Ramos (cell line): ENCODE results near the gene CHRM4.
"Not testable (repeated sequence)": the region's sequence is repeated elsewhere in the genome, so short reads cannot be mapped to it uniquely, and the experiment has no call there.

Source experiments
- in situ Hi-C: fragments of 300-500 bp; cut with MboI; formaldehyde crosslinking; loops from one replicate; pipeline ENCODE4 v1.14.3; 2022; ENCODE audit warnings: low sequenced_read_pairs; ENCODE audit not compliant: unreplicated experiment

The CHRM4 gene

GRCh38 chr11:46372501-46372900, 19.1 kb downstream of the CHRM4 start:
- in situ Hi-C loops, result not testable (repeated sequence)

DNA sequence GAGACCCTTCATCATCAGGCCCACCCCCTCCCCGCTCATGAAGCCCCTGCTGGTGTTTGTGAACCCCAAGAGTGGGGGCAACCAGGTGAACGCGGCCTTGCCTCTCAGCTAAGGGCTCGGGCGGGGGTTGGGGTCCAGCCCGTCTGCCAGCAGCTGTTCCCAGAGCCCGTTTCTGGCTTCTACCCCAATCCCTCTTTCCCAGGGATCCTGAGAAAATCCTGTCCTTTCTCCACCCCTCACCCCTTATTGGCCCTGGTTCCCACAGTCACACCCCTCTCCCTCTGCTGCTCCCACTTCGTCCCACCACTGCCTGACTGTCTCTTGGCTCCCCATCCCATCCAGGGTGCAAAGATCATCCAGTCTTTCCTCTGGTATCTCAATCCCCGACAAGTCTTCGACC, 19.5 kb downstream of the CHRM4 start:
- in situ Hi-C loops, result no loop called here

GRCh38 chr11:46371262-46371661, 20.3 kb downstream of the CHRM4 start:
- in situ Hi-C loops, result not testable (repeated sequence)

DNA sequence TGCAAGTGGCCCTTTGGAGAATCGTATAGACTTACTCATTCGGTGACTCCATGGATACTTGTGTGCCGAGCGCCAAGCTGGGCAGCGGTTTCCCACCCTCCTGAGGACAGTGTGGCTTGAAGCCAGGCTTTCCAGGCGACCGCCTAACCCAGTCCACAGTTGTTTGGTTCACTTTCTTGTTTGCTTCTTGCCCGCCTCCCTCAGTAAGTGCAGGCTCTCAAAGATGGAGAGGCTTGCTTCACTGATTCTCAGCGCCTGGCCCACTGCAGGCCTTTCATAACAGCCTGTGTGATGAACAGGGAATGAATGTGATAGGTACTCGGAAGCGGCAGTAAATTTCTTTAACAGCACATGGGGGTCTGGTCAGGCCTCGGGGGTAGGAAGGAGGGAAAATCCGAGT, 21.3 kb downstream of the CHRM4 start:
- in situ Hi-C loops, result no loop called here

DNA sequence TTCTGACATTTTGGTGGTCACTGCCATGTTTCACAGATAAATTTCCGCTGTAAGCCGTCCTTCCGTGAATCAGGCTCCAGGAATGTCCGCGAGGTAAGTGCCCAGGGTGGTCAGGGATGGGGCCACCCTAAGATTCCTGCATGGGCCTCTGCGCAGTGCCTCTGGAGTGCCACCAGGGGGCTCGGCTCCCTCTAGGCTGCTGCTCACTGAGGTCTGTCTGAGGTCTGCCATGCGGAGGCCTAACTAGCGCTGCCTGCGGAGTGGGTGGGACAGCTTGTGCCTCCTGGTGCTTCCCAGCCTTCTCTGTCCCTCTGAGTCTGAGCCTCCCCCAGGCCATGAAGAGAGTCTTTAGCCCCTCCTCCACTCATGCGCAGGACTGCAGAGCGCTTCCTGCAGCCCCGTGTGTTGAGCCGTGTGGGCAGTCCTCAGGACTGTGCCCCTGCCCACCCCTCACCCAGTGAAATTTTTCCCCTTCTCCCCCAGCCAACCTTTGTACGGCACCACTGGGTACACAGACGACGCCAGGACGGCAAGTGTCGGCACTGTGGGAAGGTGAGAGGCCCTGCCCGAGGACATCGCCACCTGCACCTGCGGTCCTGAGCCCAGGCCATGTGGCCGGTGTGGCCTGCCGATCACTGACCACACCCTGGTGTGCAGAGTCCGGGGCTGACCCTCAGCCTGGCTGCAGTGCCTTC, 22.0 kb downstream of the CHRM4 start:
- in situ Hi-C loops, result no loop called here

- in situ Hi-C loops, result no loop called here
These were observed 23.7 kb downstream of the CHRM4 start for GRCh38 chr11:46367916-46368267.

DNA sequence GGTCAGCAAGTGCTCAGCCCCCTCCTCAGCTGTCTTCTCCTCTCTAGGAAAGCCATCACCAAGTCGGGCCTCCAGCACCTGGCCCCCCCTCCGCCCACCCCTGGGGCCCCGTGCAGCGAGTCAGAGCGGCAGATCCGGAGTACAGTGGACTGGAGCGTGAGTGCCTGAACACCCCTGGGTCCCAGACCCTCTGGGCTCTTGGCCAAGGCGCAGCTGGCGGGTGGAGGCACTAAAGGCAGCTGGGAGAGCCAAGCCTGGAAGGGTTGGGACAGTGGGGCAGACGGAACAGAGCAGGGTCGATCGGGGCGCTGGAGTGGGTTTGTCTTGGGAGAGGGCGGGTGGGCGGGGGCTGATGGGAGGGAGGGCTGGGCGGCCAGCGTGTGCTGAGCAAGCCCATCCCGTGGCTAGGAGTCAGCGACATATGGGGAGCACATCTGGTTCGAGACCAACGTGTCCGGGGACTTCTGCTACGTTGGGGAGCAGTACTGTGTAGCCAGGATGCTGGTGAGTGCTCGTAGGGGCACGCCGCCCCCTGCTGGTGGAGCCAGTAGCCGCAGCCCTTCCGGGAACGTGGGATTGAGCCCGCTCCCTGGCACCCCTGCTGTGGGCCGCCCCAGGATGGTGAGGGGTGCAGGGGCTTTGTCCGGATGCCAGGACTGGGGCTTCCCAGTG, 24.2 kb downstream of the CHRM4 start:
- in situ Hi-C loops, result no loop called here

GRCh38 chr11:46366661-46367161, 24.9 kb downstream of the CHRM4 start:
- in situ Hi-C loops, result no loop called here

- in situ Hi-C loops, result no loop called here
These were observed 25.3 kb downstream of the CHRM4 start for GRCh38 chr11:46366260-46366659.

DNA sequence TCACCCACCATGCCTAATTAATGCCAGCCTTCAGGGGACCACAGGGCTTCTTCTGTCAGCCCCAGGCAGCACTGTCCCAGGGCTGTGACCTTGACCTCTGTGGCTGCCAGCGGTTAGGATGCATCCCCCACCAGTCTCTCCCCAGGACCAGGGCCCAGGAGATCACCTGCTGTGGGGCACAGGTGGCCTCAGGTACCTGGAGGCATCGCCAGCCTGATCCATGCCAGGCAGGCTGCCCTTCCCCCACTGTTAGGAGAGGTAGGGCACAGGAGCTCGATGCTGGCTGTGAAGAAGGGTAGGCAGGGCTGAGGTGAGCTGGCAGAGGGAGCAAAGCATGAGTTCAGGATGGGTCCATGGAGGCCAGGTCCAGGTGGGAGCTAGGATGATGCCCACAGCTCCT, 26.8 kb downstream of the CHRM4 start:
- in situ Hi-C loops, result no loop called here

DNA sequence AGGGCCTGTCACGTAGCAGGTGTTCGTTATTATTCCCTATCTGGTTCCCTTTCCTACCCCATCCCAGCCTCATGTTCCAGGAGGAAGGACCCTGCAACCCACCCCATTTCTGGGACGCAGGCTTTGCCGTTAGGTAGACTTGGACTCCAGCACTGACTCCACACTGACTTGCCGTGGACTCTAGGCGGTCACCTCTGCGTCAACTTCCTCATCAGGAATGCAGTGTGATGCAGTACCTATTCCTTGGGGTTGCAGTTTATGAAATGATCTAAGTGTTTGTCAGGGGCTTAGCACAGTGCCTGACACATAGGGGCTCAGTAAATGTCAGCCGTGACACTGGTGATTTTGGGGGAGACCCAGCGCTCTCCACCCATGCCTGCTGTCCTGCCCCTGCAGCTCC, 27.5 kb downstream of the CHRM4 start:
- in situ Hi-C loops, result no loop called here

GRCh38 chr11:46363455-46364005, 28.0 kb downstream of the CHRM4 start:
- in situ Hi-C loops, result no loop called here

- in situ Hi-C loops, result no loop called here
These were observed 28.6 kb downstream of the CHRM4 start for GRCh38 chr11:46363031-46363407.

DNA sequence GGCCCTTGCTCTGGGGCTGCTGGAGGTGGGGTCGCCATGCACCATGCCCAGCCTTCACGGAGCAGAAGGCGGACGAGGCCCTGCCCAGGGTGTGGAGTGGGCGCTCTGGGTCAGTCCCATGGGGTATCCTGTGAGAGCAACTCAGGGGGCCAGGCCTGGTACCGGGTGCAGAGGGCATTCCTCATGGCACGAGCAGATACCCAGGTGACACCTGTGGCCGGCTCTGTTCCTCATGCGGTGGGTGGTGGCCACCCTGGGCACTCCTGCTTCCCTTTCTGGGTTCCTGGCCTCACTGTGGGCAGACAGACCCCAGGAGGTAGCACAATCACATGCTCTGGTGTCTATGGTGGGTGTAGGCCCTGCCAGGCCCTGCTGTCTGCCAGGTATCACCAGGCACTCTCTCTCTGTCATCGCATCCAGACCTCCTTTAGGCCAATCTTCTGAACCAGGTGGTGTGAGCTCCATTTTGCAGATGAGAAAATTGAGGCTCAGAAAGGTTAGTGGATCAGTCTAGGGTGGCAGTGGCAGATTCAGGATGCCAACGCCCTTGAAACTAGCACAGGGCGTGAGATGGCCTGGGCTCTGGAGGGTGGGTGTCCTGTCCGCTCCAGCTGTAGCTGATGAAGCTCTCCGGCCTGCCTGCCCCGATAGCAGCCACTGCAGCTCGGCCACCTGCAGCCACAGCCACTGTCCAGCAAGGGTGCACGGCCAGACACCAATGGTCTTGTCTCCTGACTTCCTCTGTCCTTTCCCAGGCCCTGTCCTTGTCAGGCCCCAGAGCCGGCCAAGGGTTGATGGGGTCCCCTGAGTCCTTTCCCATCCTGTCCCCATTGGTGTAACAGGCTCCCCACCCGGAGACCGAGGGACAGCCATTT, 29.2 kb downstream of the CHRM4 start:
- in situ Hi-C loops, result no loop called here

- in situ Hi-C loops, result no loop called here
These were observed 30.1 kb downstream of the CHRM4 start for GRCh38 chr11:46361283-46362155.

- in situ Hi-C loops, result no loop called here
These were observed 30.7 kb downstream of the CHRM4 start for GRCh38 chr11:46360878-46361277.

GRCh38 chr11:46359953-46360352, 31.6 kb downstream of the CHRM4 start:
- in situ Hi-C loops, result no loop called here

DNA sequence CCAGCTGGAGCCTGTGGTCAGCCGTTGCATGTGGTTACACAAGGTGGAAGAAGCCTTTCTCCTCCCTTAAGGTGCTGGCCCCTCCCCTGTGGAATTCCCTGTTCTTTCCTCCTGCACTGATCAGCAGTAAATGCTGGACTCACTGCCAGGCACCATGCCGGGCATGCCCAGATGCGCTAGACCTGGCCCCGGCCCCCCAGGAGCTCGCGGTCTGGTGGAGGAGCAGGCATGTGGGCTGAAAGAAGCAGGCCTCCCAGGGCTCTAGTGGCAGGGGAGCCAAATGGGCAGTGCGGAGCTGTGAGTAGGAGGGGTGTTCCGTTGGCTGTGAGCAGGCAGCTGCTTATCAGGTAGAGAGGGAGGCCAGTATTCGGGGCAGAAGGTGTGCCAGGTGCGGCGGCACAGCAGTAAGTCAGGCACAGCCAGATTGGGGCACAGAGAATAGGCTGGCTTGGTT, 34.1 kb downstream of the CHRM4 start:
- in situ Hi-C loops, result no loop called here

GRCh38 chr11:46356924-46357482, 34.6 kb downstream of the CHRM4 start:
- in situ Hi-C loops, result no loop called here
